HEK293 (cell line): ENCODE measurements around the gene IP6K3.

ENCODE experiments used
- CTCF ChIA-PET: fragments of 350-600 bp; formaldehyde crosslinking; extraction: SDS; loops from one replicate; lab custom pipeline; 2021; ENCODE audit warnings: antibody characterized with exemption; lab: Yijun Ruan, JAX
- POLR2A ChIA-PET: fragments of 300-600 bp; formaldehyde crosslinking; extraction: SDS; loops from one replicate; lab custom pipeline; 2020; ENCODE audit warnings: antibody characterized with exemption, inconsistent platforms; lab: Yijun Ruan, JAX
- H3K27ac ChIP-seq: fragments of 200-500 bp; sonication (Bioruptor generic); 2 replicates; pipeline ENCODE4 v1.5.1; 2014; ENCODE audit warnings: low read depth, low read length, control low read depth, inconsistent platforms; ENCODE audit errors: extremely low read depth
- H3K36me3 ChIP-seq, 2 experiments: fragments of 200-500 bp in 1 of 2; sonication (Bioruptor generic) in 1 of 2; 1 replicate in 1 of 2; 2 replicates in 1 of 2; pipeline ENCODE4 v1.5.1; 2014 to 2017; ENCODE audit warnings: inconsistent platforms in 2 of 2, low read length in 2 of 2; ENCODE audit not compliant: control insufficient read depth in 2 of 2, insufficient read depth in 1 of 2
- H3K4me1 ChIP-seq: fragments of 200-500 bp; sonication (Bioruptor generic); 2 replicates; pipeline ENCODE4 v1.5.1; 2014; ENCODE audit warnings: mild to moderate bottlenecking, low read length, inconsistent platforms; ENCODE audit not compliant: control insufficient read depth, insufficient read depth
- H3K4me3 ChIP-seq: 2 replicates; pipeline ENCODE4 v1.5.1; 2011; ENCODE audit warnings: low read depth, mild to moderate bottlenecking, control low read depth, low read length, moderate library complexity
- H3K9me3 ChIP-seq: fragments of 200-500 bp; sonication (Bioruptor generic); 2 replicates; pipeline ENCODE4 v1.5.1; 2014; ENCODE audit warnings: low read depth, low read length, inconsistent platforms; ENCODE audit not compliant: control insufficient read depth, insufficient read depth
- KLF16 ChIP-seq: fragments of 450-650 bp; formaldehyde crosslinking; IDR thresholded peaks from 2 replicates; pipeline ENCODE4 v1.5.1; 2017; ENCODE audit warnings: missing biosample characterization, missing genetic modification characterization
- PRDM2 ChIP-seq: fragments of 450-650 bp; formaldehyde crosslinking; IDR thresholded peaks from 2 replicates; pipeline ENCODE4 v1.5.1; 2016; ENCODE audit warnings: missing biosample characterization, missing genetic modification characterization, borderline replicate concordance
- SP7 ChIP-seq: fragments of 450-650 bp; formaldehyde crosslinking; IDR thresholded peaks from 2 replicates; pipeline ENCODE4 v1.5.1; 2016; ENCODE audit warnings: missing biosample characterization, missing genetic modification characterization
- ZBTB21 ChIP-seq: fragments of 450-650 bp; formaldehyde crosslinking; IDR thresholded peaks from 2 replicates; pipeline ENCODE4 v1.5.1; 2017; ENCODE audit warnings: missing biosample characterization, missing genetic modification characterization
- ZFP69B ChIP-seq: fragments of 450-650 bp; formaldehyde crosslinking; IDR thresholded peaks from 2 replicates; pipeline ENCODE4 v1.5.1; 2016; ENCODE audit warnings: missing biosample characterization, missing genetic modification characterization
- ZIC2 ChIP-seq: fragments of 450-650 bp; formaldehyde crosslinking; IDR thresholded peaks from 2 replicates; pipeline ENCODE4 v1.5.1; 2016; ENCODE audit warnings: missing biosample characterization, missing genetic modification characterization
- ZNF174 ChIP-seq: fragments of 450-650 bp; formaldehyde crosslinking; IDR thresholded peaks from 2 replicates; pipeline ENCODE4 v1.5.0; 2017; ENCODE audit warnings: missing biosample characterization, mild to moderate bottlenecking, missing genetic modification characterization
- ZNF37A ChIP-seq: fragments of 450-650 bp; IDR thresholded peaks from 2 replicates; pipeline ENCODE4 v1.5.1; 2018; ENCODE audit warnings: missing biosample characterization, missing genetic modification characterization
- ZNF398 ChIP-seq: fragments of 450-650 bp; formaldehyde crosslinking; IDR thresholded peaks from 2 replicates; pipeline ENCODE4 v1.5.1; 2017; ENCODE audit warnings: missing biosample characterization, missing genetic modification characterization
- ZNF501 ChIP-seq: fragments of 450-650 bp; formaldehyde crosslinking; IDR thresholded peaks from 2 replicates; pipeline ENCODE4 v1.5.1; 2016; ENCODE audit warnings: missing biosample characterization, missing genetic modification characterization
- ZNF529 ChIP-seq: fragments of 450-650 bp; formaldehyde crosslinking; IDR thresholded peaks from 2 replicates; pipeline ENCODE4 v1.5.1; 2017; ENCODE audit warnings: missing genetic modification characterization, missing biosample characterization; ENCODE audit not compliant: insufficient replicate concordance
- ZNF558 ChIP-seq: fragments of 450-650 bp; formaldehyde crosslinking; IDR thresholded peaks from 2 replicates; pipeline ENCODE4 v1.5.1; 2016; ENCODE audit warnings: missing biosample characterization, missing genetic modification characterization
- ZNF654 ChIP-seq: fragments of 450-650 bp; formaldehyde crosslinking; IDR thresholded peaks from 2 replicates; pipeline ENCODE4 v1.5.1; 2016; ENCODE audit warnings: low read depth, missing biosample characterization, missing genetic modification characterization
- ZNF677 ChIP-seq: fragments of 450-650 bp; IDR thresholded peaks from 2 replicates; pipeline ENCODE4 v1.5.0; 2018; ENCODE audit warnings: missing biosample characterization, mild to moderate bottlenecking, missing genetic modification characterization, moderate library complexity
- ZNF692 ChIP-seq: fragments of 450-650 bp; formaldehyde crosslinking; IDR thresholded peaks from 2 replicates; pipeline ENCODE4 v1.5.1; 2016; ENCODE audit warnings: missing biosample characterization, missing genetic modification characterization
- ZNF76 ChIP-seq: fragments of 450-650 bp; formaldehyde crosslinking; IDR thresholded peaks from 2 replicates; pipeline ENCODE4; 2016; ENCODE audit warnings: low read depth, missing biosample characterization, missing genetic modification characterization, borderline replicate concordance
- ZSCAN18 ChIP-seq: fragments of 450-650 bp; formaldehyde crosslinking; IDR thresholded peaks from 2 replicates; pipeline ENCODE4 v1.5.1; 2016; ENCODE audit warnings: missing biosample characterization, missing genetic modification characterization
- ZSCAN4 ChIP-seq: fragments of 450-650 bp; formaldehyde crosslinking; IDR thresholded peaks from 2 replicates; pipeline ENCODE4 v1.5.1; 2017; ENCODE audit warnings: missing biosample characterization, missing genetic modification characterization

Gene IP6K3

GRCh38 chr6:33787346-33787953 lies 40.7 kb upstream of the IP6K3 start:
- peaks cover 9% of the 10 kb centered on the region for H3K4me1 ChIP-seq
- POLR2A ChIA-PET, result interaction anchor here (0.7 to 1.9 kb wide), 9 partner anchors 14 to 358 kb away, joined by 3 to 11 read pairs (median 4); partner anchors contain the start of gene UQCC2
- H3K36me3 ChIP-seq, result peaks cover 0 to 40% of the 10 kb centered on the region in 2 experiments; a peak in 1 of 3 replicates
- no peaks in the 10 kb centered on the region for H3K9me3 ChIP-seq
- H3K27ac ChIP-seq, result no peak overlapping the region
- CTCF ChIA-PET, result interaction anchor here (0.6 to 3.3 kb wide), 9 partner anchors 9 to 240 kb away, joined by 3 to 24 read pairs (median 5); no protein-coding TSS in a partner anchor
- no peak for TF ChIP-seq ZNF529 (tag by site-specific recombination)
- no peak for TF ChIP-seq ZIC2
- TF ChIP-seq ZNF501 (tag by site-specific recombination), result no peak
- no peak for TF ChIP-seq ZNF558 (tag by site-specific recombination)
- no peak for TF ChIP-seq ZBTB21
- no peak for TF ChIP-seq ZNF677 (tag by site-specific recombination)
- no peak for TF ChIP-seq ZNF692 (tag by site-specific recombination)
- TF ChIP-seq PRDM2, result no peak
- TF ChIP-seq ZSCAN18, result no peak
- no peak for TF ChIP-seq ZNF174
- TF ChIP-seq ZNF76, result no peak
- TF ChIP-seq ZNF37A (tag by site-specific recombination), result no peak
- no peak for TF ChIP-seq ZFP69B
- no peak for TF ChIP-seq SP7
- TF ChIP-seq KLF16 (tag by site-specific recombination), result no peak
- no peak for TF ChIP-seq ZSCAN4 (tag by site-specific recombination)
- no peak for TF ChIP-seq ZNF398 (tag by site-specific recombination)
- TF ChIP-seq ZNF654 (tag by site-specific recombination), result no peak
- peak overlapping the region; percentile 67 for H3K4me3 ChIP-seq
